Measurements from ENCODE around the gene CTSL. TPM values are rescaled to one million over a fixed set of nuclear protein-coding genes. Genes with fewer than 3 reads are reported as not detected.

Gene CTSL
- polyA plus RNA-seq, 1 donor (not counting 4 experiments of a cell fraction or from before 2014, with no cell fraction given), result 121 TPM

- dilution Hi-C loops (cut with MboI; ENCODE audit: extremely low pct_ligation_motif_present, low sequenced_read_pairs), result loop anchor here (25.0 kb wide), 1 partner anchor 108 kb away; no protein-coding TSS in a partner anchor
Measured at GRCh38 chr9:87704342-87704741, 21.6 kb upstream of the CTSL start.

GRCh38 chr9:87706066-87706739 lies 19.7 kb upstream of the CTSL start:
- no peak overlapping the region for H3K27ac ChIP-seq (ENCODE audit: control insufficient read depth, insufficient read depth, low read length)
- no peaks in the 10 kb centered on the region for H3K79me2 ChIP-seq (ENCODE audit: control insufficient read depth, insufficient read depth, low read length)
- H4K20me1 ChIP-seq (ENCODE audit: control insufficient read depth, extremely low read depth, insufficient read depth, low read length), result no peaks in the 10 kb centered on the region
- peaks cover 4% of the 10 kb centered on the region for H3K4me1 ChIP-seq (ENCODE audit: control insufficient read depth, extremely low read depth, insufficient read depth, low read length)
- TF ChIP-seq EZH2 (IDR thresholded peaks at IDR 0.05; ENCODE audit: low read length) (no peak), CTCF (optimal IDR thresholded peaks at IDR 0.05 in 1 of 3, IDR thresholded peaks at IDR 0.05 in 1 of 3, conservative IDR thresholded peaks at IDR 0.05 in 1 of 3; ENCODE audit: extremely low read depth in 1 of 3, insufficient read depth in 2 of 3, low read length in 3 of 3) (no peak)
- no peak for DNase-seq (ENCODE audit: low read depth, low spot score)
- FAIRE-seq, result no peak
- dilution Hi-C loops (cut with MboI; ENCODE audit: extremely low pct_ligation_motif_present, low sequenced_read_pairs), result loop anchor here (25.0 kb wide), 1 partner anchor 106 kb away; no protein-coding TSS in a partner anchor
- H3K4me2 ChIP-seq (ENCODE audit: control insufficient read depth, extremely low read depth, insufficient read depth, low read depth, low read length), result no peak overlapping the region
- H3K4me3 ChIP-seq (ENCODE audit: control insufficient read depth in 2 of 3, extremely low read depth in 1 of 3, insufficient read depth in 2 of 3, low read depth in 1 of 3, low read length in 3 of 3), result no peak overlapping the region
- H3K9ac ChIP-seq (ENCODE audit: control insufficient read depth, extremely low read depth, insufficient read depth, low read length), result no peak overlapping the region
- H3K36me3 ChIP-seq (ENCODE audit: control insufficient read depth in 2 of 2, extremely low read depth in 1 of 2, insufficient read depth in 2 of 2, low read length in 2 of 2), result peaks cover 0 to 4% of the 10 kb centered on the region in 2 experiments
- H3K9me1 ChIP-seq (ENCODE audit: control insufficient read depth, extremely low read depth, insufficient read depth, low read length), result no peaks in the 10 kb centered on the region
- no peak overlapping the region for H2AFZ ChIP-seq (ENCODE audit: control insufficient read depth, low read length)
- H3K27me3 ChIP-seq (ENCODE audit: control insufficient read depth, extremely low read depth, insufficient read depth, low read length), result no peaks in the 10 kb centered on the region
- no peaks in the 10 kb centered on the region for H3K9me3 ChIP-seq (ENCODE audit: control insufficient read depth, low read depth, low read length)

More at GRCh38 chr9:87704342-87704741, 21.6 kb upstream of the CTSL start:
- TF ChIP-seq CTCF (optimal IDR thresholded peaks at IDR 0.05 in 1 of 3, IDR thresholded peaks at IDR 0.05 in 1 of 3, conservative IDR thresholded peaks at IDR 0.05 in 1 of 3; ENCODE audit: extremely low read depth in 1 of 3, insufficient read depth in 2 of 3, low read length in 3 of 3) (no peak), EZH2 (IDR thresholded peaks at IDR 0.05; ENCODE audit: low read length) (no peak)
- Histone ChIP-seq H2AFZ (ENCODE audit: control insufficient read depth, low read length) (no peak overlapping the region), H3K79me2 (ENCODE audit: control insufficient read depth, insufficient read depth, low read length) (no peaks in the 10 kb centered on the region), H3K9ac (ENCODE audit: control insufficient read depth, extremely low read depth, insufficient read depth, low read length) (no peak overlapping the region), H3K9me1 (ENCODE audit: control insufficient read depth, extremely low read depth, insufficient read depth, low read length) (no peaks in the 10 kb centered on the region), H3K4me2 (ENCODE audit: control insufficient read depth, extremely low read depth, insufficient read depth, low read depth, low read length) (no peak overlapping the region), H3K36me3 (ENCODE audit: control insufficient read depth in 2 of 2, extremely low read depth in 1 of 2, insufficient read depth in 2 of 2, low read length in 2 of 2) (peaks cover 0 to 4% of the 10 kb centered on the region in 2 experiments), H3K27me3 (ENCODE audit: control insufficient read depth, extremely low read depth, insufficient read depth, low read length) (no peaks in the 10 kb centered on the region), H3K9me3 (ENCODE audit: control insufficient read depth, low read depth, low read length) (no peaks in the 10 kb centered on the region), H3K4me3 (ENCODE audit: control insufficient read depth in 2 of 3, extremely low read depth in 1 of 3, insufficient read depth in 2 of 3, low read depth in 1 of 3, low read length in 3 of 3) (no peak overlapping the region), H3K4me1 (ENCODE audit: control insufficient read depth, extremely low read depth, insufficient read depth, low read length) (peaks cover 13% of the 10 kb centered on the region), H3K27ac (ENCODE audit: control insufficient read depth, insufficient read depth, low read length) (no peak overlapping the region), H4K20me1 (ENCODE audit: control insufficient read depth, extremely low read depth, insufficient read depth, low read length) (no peaks in the 10 kb centered on the region)
- DNase-seq (ENCODE audit: low read depth, low spot score) (no peak), FAIRE-seq (no peak)

Measured in keratinocyte (primary cell).